Dedifferentiated amniotic fluid mesenchymal stem cell (primary cell): Measurements from ENCODE around the gene NDP.
A peak's percentile ranks its signal among the peaks of the same experiment; 100 is the strongest.
"Not testable (repeated sequence)": the region's sequence is repeated elsewhere in the genome, so short reads cannot be mapped to it uniquely, and the experiment has no call there.

ENCODE experiments used
- DNase-seq: peaks from one replicate; pipeline ENCODE4 v3.0.0-alpha.2; 2016; ENCODE audit errors: extremely low spot score

Gene NDP

GRCh38 chrX:43971966-43972961 lies 926 bp downstream of the NDP start:
- DNase-seq = no peak

DNA sequence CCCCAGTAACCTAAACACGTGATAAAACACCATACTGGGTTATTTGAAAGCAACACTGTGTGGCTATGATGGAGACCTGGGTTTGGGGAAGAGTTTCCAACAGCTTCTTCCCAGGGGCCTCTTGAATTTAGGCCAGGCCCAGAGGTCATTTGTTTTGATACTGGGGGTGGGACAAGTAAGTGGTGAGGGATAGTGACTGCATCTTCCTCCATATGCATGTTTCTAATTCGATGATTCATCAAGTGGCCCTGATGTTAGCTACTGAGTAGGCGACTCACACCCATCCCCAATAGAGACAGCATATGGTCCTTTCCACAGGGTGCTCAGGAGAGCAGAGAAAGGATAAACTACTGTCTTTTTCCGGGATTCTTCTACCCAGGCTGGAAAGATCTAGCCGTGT lies 2.7 kb downstream of the NDP start:
- no peak for DNase-seq

DNA sequence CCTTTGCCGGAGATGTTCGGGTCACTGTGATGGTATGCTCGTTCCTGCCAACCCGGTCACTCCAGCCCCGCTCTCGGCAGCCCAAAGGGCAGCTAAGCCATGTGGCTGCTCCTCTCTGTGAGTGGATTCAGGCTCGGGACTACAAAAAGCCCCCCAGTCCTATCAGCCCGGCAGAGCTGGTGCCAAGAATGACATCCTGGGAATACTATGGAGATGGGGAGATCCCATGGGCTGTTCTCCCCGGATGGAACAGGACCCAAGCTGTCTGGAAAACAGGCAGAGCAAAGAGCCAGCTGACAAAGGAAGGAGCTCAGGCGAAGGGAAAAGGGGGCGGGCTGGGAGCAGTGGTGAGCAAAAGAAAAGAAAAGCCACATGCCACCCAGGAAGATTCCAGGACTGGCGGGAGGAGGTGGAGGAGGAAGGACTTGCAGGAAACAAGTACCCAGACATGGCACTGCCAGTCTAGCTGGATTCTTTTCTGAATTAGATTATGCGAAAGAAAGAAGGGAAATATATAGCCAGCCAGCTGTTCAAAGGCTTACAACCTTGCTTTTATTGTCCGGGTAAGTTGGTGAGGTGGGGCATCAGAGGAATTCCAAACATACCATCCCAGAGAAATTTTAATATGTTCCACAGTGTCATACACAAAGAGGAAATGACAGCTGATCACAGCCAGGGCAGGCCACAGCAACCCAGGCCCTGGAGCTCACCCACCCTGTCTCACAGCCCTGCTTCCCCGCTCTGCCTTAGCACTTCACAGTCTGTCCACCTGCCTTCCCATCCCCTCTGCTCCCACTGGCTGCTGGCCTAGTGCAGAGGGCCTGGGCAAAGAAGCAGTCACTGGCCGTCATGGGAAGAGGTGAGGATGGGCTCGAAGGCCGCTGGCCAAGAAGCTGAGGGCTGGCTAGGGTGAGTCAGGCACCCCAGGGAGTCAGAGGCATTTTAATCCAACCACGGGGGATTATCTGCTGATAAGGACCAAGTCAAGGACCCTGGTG lies 3.4 kb downstream of the NDP start:
- DNase-seq = no peak

GRCh38 chrX:43968359-43968781 lies 4.8 kb downstream of the NDP start:
- DNase-seq = no peak

GRCh38 chrX:43964936-43965335 lies 8.3 kb downstream of the NDP start:
- DNase-seq = no peak

DNA sequence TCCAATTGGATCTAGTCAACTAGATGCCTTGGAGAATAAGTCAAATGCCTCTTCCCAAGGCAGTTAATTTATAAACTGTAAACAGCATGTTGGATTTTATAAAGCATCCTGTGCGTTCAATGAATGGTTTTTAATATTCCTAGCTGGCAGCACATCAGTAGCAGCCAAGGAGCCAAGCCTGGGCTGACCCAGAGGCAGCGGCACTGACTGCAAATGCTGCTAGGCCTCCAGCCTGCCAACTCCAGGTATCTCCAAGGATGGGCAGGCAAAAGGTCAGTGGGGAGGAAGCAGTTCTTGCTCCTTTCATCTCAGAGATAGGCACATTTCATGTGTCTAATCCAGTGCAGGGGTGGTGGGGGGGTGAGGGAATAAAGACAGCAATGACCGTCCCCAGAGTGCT lies 9.5 kb downstream of the NDP start:
- DNase-seq = no peak

- no peak for DNase-seq
These were observed 10.6 kb downstream of the NDP start for GRCh38 chrX:43962636-43963035.

GRCh38 chrX:43961699-43962098 lies 11.5 kb downstream of the NDP start:
- DNase-seq = no peak

DNA sequence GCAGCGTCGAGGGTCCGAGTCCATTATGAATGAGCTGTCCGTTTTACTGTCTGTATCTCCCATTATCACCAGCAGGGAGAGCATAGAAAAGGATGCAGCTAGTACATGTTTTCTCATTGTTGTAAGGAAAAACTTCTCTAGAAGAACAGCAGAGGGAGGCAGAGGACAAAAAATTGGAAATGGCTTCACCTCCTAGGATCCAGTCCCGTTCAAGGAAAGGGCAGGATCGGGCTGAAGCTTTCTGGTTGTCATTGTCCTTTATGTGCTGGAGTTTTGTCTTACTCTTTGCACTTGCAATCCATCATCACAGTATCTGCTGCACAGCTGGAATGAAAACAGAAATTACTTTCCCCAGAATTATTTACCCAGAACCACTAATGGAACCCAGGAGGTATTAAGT lies 14.7 kb downstream of the NDP start:
- DNase-seq = peak; percentile 88

GRCh38 chrX:43956034-43956433 lies 17.2 kb downstream of the NDP start:
- no peak for DNase-seq

GRCh38 chrX:43953218-43953617 lies 20.0 kb downstream of the NDP start:
- no peak for DNase-seq

DNA sequence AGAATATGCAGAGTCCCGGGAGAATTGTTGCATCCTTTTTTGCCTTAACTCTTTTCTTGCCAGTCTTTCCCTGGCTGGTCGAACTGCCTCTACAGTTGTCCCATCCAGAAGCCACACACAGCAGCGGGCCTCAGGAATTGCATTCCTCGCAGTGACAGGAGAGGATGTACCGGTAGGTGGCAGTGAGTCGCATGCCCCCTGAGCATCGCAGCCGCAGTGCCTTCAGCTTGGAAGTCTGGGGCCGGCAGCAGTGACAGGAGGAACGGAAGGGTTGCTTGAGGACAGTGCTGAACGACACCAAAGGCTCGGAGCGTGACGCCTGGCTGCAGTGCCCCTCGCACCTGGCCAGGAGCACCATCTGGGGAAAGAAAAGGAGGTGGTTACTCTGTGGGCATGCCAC lies 23.5 kb downstream of the NDP start:
- DNase-seq = no peak

GRCh38 chrX:43940816-43941474 lies 32.2 kb downstream of the NDP start:
- no peak for DNase-seq

GRCh38 chrX:43939187-43939926 lies 33.8 kb downstream of the NDP start:
- no peak for DNase-seq

- not testable (repeated sequence) for DNase-seq
These were observed 51.2 kb downstream of the NDP start for GRCh38 chrX:43922032-43922431.

DNA sequence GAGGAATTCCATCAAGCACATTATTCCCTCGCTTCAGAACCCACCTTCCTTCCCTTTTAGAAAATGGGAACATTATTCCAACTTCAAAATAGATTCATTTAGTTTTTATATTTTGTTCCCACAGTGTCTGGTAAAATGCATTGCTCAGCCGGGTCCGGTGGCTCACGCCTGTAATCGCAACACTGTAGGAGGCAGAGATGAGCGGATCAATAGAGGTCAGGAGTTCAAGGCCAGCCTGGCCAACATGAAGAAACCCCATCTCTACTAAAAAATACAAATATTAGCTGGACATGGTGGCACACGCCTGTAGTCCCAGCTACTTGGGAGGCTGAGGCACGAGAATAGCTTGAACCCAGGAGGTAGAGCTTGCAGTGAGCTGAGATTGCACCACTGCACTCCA lies 62.4 kb downstream of the NDP start:
- DNase-seq = not testable (repeated sequence)

DNA sequence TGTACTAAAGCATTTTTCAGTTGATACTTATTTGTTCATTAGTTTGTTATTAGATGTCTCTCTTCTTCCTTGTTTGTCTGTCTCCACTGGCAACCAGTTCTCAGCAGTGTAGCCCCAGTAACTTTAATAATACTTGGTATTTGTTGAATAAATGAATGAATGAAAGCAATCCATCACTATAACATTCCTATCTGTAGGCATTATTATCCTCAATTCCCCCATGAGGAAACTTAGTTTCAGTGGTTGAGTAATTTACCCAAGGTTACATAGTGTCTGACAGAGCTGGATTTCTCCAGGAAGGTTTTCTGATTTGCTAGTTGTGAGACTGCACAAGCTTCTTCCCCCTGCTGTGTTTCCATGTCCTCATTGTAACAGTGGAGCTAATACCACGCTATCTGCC lies 63.2 kb downstream of the NDP start:
- DNase-seq = no peak

- DNase-seq = no peak
These were observed 64.0 kb downstream of the NDP start for GRCh38 chrX:43909141-43909540.

DNA sequence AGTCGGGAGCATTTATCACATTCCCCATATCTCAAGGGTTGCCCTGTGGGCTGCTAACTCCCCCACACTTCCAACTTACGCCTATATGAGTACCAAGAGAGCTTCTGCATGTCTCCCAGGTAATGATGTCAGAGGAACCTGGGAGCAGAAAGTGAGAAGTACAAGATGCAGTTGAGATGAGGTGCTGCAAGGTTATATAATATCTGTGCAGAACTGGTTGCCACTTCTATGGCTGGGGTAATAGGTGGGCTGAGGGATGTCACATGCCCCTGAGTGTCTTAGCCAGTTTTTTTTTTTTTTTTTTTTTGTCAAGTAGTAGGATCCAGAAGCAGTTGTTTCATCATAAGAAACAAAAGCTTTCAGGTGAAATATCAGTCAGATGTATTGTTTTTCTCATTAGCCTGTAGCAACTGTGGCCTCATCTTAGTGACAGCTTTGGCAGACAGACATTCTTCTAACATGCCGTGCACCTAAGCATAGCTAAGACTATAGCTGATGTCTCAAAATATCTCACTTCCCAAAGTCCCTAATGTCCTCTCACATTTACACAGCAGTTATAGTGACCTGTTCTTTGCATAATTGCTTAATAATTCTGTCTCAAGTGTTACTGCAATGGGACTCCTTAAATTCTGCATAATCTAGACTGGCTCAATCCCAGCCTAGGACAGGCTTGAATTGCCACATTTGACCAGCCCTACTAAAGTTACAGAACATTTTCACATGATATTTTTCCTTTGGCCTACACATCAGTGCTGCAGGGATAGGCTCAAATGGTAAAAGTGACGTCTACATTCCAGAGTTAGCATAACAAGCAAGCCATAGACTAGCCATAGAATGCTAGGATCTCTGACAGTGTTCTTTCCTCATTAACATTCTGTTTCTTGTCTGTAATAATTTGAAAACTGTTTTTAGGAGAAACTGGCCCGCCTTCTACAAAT lies 73.0 kb downstream of the NDP start:
- no peak for DNase-seq
